NCI-H128 (cell line): ENCODE results near the gene STMND1.

Experiments
- DNase-seq: peaks from one replicate; lab custom pipeline; 2025; ENCODE audit not compliant: unreplicated experiment; lab: John Stamatoyannopoulos, UW

Gene STMND1

DNA sequence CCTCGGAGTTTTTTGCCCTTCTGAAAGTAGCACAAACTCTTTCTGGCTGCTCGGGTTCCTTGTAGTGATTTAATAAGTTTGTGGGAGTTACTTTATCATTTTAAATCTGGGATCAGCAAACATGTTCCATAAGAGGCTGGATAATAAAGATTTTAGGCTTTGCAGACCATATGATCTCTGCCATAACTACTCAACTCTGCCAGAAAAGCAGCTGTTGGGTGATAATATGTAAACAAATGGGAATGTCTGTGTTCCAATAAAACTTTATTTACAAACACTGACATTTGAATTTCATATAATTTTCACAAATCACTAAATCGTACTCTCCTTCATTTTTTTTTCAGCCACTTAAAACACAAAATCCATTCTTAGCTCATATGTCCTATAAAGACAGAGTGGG lies 3.9 kb upstream of the STMND1 start:
- DNase-seq: no peak

DNA sequence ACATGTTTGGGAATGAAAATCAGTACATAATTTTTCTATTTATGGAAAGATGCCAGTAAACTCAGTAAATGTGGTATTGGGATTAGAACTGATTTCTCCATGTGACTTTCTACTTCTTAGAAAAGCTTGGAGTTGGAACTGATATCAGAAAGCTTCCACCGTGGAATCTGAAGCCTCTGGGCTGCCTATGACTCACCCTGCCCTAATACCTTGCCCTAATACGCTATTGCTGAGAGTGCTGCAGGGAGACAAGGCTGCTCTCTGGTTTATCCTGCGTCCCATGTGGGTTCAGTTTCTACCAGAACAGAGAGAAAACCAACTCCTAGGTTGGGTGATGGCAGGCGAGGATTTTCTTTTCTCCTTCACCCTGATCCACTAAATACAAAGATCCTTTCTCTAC lies 3.3 kb upstream of the STMND1 start:
- DNase-seq: no peak

DNA sequence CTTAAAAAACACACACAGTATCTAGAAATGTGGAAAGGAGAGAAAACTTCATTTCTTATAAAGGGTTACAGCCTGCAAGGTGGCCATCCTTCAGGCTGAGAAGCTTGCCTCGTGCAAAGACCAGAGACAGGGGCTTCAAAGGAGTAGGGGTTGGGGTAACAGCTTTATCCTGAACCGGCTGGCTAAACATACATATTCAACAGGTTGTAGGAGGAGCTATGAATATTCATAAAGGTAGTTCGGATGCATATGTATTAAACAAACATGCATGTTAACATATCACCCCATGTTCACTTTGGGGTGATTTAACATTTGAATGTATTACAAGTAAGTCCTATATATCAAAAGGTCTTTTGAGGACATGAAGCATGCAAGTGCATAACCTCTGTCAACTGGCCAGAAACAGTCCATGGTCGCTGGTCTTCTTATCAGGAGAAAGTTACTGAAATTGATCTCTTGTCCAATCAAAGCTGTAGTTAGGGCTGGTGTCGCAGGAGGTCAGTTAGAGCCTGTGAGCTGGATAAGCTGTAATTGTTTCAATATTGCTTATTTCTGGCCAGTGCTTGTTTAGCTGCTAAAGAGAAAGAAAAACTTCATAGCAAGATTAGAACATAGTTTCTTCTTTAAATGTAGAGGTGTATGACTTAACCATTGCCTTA lies 2.3 kb upstream of the STMND1 start:
- DNase-seq: no peak

DNA sequence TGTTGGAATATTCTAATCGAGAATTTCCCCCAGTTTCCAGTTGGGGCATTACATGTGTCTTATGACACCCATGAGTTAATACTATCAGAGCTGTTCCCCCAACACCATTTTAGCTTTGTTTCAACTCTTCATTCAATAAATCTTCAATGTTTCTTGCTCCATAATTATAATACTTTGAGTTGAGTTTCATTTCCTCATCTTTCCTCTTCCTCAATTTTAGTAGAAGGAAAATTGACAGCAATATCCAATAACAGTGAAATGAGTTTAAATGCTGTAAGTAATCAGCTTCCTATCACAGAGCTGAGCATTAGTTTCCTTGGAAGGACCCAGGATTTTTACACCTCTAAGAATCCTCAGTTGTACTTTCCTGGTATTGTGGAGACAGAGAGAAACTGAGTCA lies 1.0 kb upstream of the STMND1 start:
- DNase-seq: no peak

DNA sequence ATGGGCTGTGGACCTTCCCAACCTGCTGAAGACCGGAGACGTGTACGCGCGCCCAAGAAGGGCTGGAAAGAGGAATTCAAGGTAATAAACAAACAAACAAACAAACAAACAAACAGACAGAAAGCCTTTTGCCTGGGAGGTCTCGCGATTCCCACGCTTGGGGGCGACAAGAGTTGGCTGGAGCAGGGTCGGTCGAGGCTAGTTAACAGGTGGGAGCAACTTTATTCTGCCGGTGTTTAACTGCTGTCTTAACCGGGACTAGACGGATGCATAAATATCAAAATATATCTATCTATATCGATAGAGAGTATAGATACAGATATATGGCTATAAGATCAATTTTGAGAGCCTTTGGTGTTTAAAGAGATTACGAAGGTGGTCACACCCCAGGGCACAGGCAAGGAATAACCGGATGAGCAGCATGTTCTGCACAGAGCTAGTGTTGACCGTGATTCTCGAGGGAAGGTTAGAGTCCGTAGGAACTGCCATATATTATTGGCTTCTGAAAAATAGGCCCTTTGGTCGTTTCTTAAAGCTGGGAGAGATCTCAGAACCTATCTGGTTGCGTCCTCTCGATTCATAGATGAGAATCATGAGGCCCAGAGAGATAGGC lies 514 bp downstream of the STMND1 start:
- no peak for DNase-seq

DNA sequence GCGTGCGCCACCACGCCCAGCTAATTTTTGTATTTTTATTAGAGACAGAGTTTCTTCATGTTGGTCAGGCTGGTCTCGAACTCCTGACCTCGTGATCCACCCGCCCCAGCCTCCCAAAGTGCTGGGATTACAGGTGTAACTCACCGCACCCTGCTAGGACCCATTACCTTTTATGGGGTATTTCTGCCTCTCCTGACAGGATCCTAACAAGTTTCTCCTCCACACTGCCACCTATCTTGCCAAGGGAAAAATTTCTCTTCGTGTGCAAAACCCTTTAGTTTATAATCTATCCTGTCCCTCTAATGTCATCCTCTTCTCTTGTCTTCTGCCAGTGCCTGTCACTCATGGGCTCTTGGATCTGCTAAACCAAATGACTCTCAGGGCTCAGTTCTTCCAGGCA lies 1.9 kb downstream of the STMND1 start:
- no peak for DNase-seq

DNA sequence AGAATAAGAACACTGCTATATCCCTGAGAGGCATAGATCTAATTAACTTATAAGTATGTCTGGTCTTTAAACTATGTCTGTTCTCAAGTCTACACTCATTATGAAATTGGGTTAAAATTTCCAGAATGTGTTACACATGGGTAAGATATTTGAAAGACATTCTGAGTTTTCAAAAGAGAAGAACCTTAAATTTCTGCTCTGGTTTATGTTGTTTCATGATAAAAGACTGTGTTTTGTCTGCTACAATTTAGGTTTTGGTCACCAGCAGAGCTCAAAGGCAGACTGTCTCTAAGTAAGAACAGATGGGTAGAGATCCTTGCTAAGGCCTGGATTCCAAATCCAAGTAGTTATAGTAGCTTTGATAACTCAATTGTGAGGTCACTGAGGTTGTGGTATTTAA lies 6.0 kb downstream of the STMND1 start:
- DNase-seq: no peak

DNA sequence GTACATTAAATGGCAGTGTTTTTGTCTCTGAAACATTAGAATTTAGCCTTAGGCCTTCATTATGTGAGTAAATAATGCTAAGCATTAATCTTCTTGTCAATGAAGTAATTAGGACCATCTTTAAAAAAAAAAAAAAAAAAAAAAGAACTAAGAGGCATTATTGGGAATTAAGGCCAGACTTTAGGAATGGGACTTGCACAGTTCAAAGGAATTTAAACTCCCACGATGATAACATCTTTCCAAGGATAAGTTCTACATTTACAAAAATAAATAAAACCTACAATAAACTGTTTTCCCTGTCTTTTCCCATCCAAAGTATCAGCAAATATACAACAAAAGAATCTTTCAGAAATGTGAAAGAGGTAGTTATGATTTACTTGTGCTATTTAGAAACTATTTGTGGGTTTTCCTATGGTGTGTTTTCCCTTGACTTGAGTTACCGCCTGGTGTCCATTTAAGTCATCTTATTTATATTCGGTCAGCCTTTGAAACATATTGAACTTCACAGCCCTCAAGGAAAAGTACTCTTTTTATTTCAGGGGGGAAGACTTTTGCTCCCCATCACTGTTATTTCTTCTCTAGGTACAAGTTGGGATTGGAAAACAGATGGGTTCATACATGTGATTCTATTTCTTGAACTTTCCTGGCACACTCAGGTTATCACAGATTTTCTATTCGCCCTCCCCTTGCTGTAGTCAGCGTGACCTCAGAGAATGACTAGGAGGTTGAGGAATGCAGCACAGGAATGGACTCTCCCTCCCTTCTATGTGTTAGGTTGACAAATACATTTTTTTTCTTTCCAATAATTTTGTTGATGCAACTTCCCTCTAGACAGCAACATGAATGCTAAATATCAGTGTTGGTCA lies 13.6 kb downstream of the STMND1 start:
- no peak for DNase-seq

DNA sequence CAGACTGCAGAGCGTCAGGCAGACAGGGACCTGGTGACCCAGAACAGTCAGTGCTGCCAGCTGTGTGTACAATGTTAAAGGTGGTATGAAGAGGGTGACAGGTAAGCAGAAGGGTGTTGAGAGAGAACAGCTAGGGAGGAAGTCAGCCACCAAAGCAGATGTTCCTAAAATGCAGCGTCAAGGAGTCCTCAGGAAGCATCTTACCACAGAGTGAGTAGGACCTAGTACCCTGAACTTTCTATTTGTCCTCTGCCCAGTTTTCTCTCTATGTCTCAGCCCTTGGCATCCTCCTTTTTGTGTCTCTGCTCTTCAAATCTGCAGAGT lies 14.2 kb downstream of the STMND1 start:
- DNase-seq: no peak

DNA sequence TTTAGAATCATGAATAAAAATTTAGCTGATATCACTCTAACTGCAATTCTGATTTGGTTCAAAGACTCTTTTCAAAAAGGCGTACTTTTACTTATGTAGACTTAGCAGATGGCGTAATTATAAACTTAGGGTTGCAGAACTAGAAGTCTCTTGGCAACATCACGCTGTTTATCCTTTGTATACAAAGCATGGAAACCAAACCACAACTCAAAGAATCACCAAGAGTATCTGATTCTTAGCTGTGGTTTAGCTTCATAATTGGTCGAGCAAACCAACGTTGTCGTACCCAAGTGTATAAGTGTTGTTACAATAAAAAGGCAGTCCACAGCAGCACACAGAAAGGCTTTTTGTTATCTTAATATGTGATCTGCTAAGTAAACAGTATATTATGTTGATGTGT lies 18.2 kb downstream of the STMND1 start:
- DNase-seq: peak; percentile 9

DNA sequence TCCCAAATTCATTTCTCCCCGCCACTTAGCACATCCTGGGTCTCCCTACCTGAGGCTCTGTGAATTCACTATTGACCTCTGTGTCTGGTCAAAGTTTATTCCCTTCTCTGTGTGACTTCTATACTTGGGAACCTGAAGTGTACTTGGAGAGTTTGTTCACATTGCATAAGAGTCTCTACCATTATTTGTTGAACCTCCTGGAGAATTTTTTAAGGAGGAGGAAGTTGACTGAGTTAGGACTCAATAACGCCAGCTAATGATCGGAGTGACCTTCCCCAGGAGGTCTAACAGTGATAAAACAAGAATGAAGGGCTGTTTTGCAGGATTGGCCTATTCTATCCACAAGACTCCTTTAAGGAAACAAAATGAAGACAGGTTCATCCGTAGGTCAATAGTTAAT lies 23.6 kb downstream of the STMND1 start:
- DNase-seq: no peak

DNA sequence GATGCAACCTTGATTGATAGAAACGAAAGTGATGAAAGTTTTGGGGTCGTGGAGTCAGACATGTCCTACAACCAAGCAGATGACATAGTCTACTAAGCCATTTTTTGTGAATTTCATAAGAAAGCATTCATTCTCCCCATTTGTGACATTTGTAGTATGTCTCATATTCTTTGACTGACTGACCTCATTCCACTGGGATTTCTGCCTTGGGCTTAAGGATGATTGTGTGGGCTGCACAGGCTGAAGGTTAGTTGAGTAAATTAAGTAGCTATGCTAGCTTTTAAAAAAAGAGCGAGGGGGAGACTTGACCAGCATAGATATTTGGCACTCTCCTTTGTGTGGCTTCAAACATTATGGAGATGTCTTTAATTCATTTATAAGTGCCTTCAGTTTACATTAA lies 28.9 kb downstream of the STMND1 start:
- no peak for DNase-seq

DNA sequence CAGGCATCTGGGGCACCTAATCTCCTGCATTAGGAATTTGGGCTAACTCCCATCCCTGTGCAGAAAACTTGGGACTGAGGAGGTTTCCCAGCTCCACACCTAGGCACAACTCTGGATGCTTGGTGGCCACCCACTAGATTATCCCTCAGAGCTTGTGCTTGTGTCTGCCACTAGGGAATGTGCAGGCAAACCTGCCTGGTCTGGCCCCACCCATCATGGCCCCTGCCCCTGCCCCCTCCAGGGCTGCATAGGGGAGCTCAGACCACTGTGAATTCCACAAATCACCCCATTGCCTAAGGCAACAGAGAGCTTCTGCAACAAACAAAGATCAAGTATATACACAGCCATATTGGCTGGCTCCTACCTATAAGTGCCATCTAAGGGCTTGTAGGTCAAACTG lies 31.1 kb downstream of the STMND1 start:
- DNase-seq: no peak

DNA sequence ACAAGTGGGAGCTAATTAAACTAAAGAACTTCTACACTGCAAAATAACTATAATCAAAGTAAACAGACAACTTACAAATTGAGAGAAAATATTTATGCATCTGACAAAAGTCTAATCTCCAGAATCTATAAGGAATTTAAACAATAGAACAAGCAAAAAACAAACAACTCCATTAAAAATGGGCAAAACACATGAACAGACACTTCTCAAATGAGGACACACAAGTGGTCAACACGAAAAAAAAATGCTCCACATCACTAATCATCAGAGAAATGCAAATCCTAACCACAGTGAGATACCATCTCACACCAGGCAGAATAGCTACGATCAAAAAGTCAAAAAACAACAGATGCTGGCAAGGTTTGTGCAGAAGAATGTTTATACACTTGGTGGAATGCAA lies 36.2 kb downstream of the STMND1 start:
- no peak for DNase-seq

DNA sequence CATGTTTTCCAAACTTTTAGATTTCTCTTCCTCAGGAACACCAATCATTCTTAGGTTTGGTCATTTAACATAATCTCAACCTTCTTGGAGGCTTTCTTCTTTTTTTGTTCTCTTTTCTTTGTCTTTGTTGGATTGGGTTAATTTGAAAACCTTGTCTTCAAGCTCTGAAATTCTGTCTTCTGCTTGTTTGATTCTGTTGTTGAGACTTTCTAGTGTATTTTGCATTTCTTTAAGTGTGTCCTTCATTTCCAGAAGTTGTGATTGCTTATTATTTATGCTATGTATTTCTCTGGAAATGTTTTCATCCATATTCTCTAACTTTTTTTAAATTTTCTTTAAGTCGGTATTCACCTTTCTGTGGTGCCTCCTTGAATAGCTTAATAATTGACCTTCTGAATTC lies 42.2 kb downstream of the STMND1 start:
- DNase-seq: no peak

DNA sequence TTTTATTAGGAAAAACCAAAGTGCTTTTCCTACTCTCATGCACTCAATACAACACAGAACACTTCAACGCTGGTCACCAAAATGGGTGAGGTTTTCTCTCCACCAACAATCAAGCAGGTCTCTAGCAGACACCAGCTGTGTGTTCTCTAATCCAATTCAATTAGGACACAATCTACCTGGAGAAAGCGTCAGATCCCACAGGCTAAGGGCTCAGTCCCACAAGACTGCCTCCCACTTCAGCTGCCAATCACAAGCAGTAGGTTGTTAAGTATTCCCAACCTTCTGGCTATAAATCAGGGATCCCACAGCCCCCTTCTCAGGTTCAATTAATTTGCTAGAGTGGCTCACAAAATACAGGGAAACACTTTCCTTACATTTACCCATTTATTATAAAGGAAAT lies 47.7 kb downstream of the STMND1 start:
- DNase-seq: no peak

DNA sequence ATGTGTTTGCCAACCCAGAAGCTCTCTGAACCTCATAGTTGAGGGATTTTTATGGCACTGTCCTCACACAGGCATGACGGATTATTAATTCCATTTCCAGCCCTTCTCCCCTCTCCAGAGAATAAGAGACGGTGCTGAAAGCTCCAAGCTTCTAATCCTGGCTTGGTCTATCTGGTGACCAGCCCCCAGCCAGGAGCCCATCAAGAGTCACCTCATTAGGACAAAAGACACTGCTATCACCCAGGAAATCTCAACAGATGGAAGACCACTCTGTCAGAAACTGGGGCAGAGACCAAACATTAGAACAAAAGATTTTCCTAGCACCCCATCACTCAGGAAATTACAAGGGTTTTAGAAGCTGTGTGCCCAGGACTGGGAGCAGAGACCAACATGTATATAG lies 48.2 kb downstream of the STMND1 start:
- no peak for DNase-seq

DNA sequence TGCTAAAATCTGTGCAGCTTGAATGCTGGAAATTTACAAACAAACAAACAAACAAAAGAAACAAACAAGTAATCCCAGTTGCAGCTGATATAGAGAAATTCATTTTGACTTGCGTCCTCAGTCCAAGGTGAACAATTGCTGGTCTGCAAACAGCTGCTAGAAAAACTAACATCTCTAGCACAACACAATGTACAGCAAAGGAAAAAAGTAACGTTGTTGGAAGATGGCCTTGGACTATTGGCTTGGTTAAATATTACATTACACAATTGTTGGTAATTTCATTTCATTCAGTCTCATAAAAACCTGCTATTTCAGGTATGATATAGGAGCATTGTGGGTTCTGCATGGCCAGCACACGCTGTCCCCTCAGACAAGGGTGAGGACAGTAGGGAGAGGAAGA lies 50.0 kb downstream of the STMND1 start:
- no peak for DNase-seq

DNA sequence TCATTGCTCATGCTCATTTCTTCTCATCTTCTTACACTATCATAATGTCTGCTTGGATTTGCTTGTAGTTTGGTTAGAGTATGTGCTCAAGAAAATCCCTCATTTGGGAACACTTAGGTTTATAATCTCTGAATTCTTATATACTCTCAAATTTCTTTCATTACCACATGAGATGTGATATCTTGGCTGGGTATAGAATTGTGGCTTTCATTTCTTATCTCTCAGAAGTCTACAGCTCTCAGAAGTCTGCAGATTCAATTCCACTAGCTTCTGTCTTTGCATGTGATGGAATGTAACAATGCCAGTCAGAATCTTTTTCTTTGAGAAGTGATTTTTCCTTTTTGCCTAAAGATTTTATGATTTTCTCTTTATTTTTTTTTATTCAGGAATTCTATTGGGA lies 50.9 kb downstream of the STMND1 start:
- DNase-seq: no peak

DNA sequence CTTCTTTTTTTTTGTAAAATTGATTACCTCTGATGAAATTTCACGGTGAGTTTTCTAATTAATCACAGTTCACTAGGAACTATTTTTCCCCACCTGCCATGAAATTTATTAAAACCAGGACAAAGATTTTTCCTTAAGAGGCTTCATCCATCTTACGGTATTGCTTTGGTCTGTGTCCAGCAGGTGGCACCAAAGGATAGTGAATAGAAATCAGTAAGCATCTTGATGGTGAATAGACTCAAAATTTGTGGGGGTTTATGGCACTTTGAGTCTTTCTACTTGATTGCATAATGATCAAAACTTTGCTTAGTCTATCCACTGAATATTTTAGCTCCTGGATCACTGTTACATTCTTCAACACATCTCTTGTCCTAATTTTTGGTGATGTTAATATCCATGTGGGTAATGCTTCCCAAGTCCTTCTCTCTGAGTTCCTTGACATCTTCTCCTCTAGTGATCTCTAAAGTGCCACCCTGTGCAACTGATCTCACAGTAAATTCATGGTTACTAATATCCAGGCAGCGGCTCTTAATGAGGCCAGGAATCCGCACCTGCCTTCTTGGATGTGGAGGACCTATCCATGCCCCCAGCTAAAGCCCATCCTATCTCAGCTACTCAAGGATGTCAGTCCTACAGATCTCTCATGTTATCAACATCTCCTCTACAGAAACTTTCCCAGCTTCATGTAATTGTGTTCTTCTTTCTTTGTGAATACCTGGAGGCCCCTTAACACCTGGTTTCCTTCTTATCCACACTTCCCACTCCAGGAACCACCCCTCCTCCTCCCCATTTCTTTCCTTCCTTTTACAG lies 54.5 kb downstream of the STMND1 start:
- DNase-seq: peak; percentile 76

DNA sequence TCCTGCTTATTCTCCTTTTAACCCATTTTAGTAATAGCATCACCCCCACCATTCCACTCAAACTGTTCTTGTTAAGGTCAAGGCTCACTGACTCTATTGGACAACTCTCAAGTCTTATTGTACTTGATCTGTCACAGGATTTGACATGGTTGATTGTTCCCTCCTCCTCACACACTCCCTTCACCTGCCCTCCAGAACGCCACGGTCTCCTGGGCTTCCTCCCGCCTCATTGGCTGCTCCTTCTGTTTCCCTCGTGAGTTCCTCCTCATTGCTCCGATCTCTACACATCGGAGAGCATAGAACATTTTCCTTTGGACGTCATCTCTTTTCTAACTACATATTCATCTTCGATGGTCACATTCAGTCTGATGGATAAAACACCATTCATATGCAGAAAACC lies 55.1 kb downstream of the STMND1 start:
- no peak for DNase-seq

DNA sequence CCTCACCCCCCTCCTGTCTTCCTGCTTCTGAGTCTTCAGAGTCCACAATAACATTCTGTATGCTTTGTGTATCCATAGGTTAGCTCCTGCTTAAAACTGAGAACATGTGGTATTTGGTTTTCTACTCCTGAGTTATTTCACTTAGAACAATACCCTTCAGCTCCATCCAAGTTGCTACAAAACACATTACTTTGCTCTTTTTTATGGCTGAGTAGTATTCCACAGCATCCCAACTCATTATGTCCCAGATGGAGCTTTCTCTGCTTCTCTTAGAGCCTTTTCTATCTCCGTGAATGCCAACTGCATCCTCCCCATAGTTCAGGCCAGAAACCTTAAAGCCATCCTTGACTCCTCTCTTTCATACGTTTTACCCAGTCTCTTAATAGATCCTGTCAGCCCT lies 55.8 kb downstream of the STMND1 start:
- no peak for DNase-seq
